MM.1S (cell line): ENCODE data around the gene PDPN.

Source experiments
- DNase-seq: peaks from one replicate; pipeline ENCODE4 v3.0.0-alpha.2; 2015
- H2AFZ ChIP-seq: fragments of 300-600 bp; sonication (generic); 2 replicates; pipeline ENCODE4 v1.6.0; 2016; ENCODE audit warnings: antibody characterized with exemption, low read length
- H3F3A ChIP-seq: fragments of 300-600 bp; sonication (generic); 2 replicates; pipeline ENCODE4 v1.6.1; 2016; ENCODE audit warnings: mild to moderate bottlenecking, antibody characterized with exemption, low read length, moderate library complexity, mixed read lengths; ENCODE audit not compliant: insufficient read depth
- H3K27ac ChIP-seq: fragments of 300-600 bp; sonication (generic); 2 replicates; pipeline ENCODE4 v1.5.1; 2016; ENCODE audit warnings: mild to moderate bottlenecking, low read length
- H3K27me3 ChIP-seq: fragments of 300-600 bp; sonication (generic); replicated peaks from 2 replicates; pipeline ENCODE4 v1.6.0; 2016; ENCODE audit warnings: low read length; ENCODE audit not compliant: insufficient read depth
- H3K36me3 ChIP-seq: fragments of 300-600 bp; sonication (generic); replicated peaks from 2 replicates; pipeline ENCODE4 v1.6.1; 2016; ENCODE audit warnings: mild to moderate bottlenecking, low read length, mixed read lengths; ENCODE audit not compliant: insufficient read depth
- H3K4me1 ChIP-seq: fragments of 300-600 bp; sonication (generic); 2 replicates; pipeline ENCODE4 v1.6.1; 2016; ENCODE audit warnings: low read length, mixed read lengths
- H3K4me2 ChIP-seq: fragments of 300-600 bp; sonication (generic); 2 replicates; pipeline ENCODE4 v1.6.0; 2016; ENCODE audit warnings: low read depth, low read length
- H3K4me3 ChIP-seq: fragments of 300-600 bp; sonication (generic); 2 replicates; pipeline ENCODE4 v1.5.1; 2016; ENCODE audit warnings: low read length, mixed read lengths
- H3K79me2 ChIP-seq: fragments of 300-600 bp; sonication (generic); 2 replicates; pipeline ENCODE4 v1.6.1; 2016; ENCODE audit warnings: mixed run types, low read length, mixed read lengths
- H3K9ac ChIP-seq: fragments of 300-600 bp; sonication (generic); 2 replicates; pipeline ENCODE4 v1.6.1; 2016; ENCODE audit warnings: low read length, mixed read lengths
- H3K9me2 ChIP-seq: fragments of 300-600 bp; sonication (generic); replicated peaks from 2 replicates; pipeline ENCODE4 v1.6.1; 2016; ENCODE audit warnings: mild to moderate bottlenecking, low read length, mixed read lengths; ENCODE audit not compliant: insufficient read depth
- H3K9me3 ChIP-seq: fragments of 300-600 bp; sonication (generic); replicated peaks from 2 replicates; pipeline ENCODE4 v1.6.1; 2016; ENCODE audit warnings: mild to moderate bottlenecking, low read length, mixed read lengths; ENCODE audit not compliant: insufficient read depth
- H4K20me1 ChIP-seq: fragments of 300-600 bp; sonication (generic); 2 replicates; pipeline ENCODE4 v1.6.1; 2016; ENCODE audit warnings: mild to moderate bottlenecking, low read length, moderate library complexity, mixed read lengths; ENCODE audit not compliant: insufficient read depth
- EZH2 ChIP-seq: fragments of 300-600 bp; sonication (generic); optimal IDR thresholded peaks from 2 replicates; pipeline ENCODE3; 2017; ENCODE audit warnings: low read depth, mild to moderate bottlenecking, antibody characterized with exemption, low read length, mixed read lengths
- EZH2phosphoT487 ChIP-seq: fragments of 300-600 bp; sonication (generic); IDR thresholded peaks from 2 replicates; pipeline ENCODE4 v1.6.1; 2018; ENCODE audit warnings: antibody characterized with exemption, low read length
- TF ChIP-seq, protein P1 (sequence below): fragments of 300-600 bp; sonication (generic); IDR thresholded peaks from 2 replicates; pipeline ENCODE4 v1.5.1; 2016; ENCODE audit warnings: antibody characterized with exemption, low read length, mixed read lengths

Gene PDPN

DNA sequence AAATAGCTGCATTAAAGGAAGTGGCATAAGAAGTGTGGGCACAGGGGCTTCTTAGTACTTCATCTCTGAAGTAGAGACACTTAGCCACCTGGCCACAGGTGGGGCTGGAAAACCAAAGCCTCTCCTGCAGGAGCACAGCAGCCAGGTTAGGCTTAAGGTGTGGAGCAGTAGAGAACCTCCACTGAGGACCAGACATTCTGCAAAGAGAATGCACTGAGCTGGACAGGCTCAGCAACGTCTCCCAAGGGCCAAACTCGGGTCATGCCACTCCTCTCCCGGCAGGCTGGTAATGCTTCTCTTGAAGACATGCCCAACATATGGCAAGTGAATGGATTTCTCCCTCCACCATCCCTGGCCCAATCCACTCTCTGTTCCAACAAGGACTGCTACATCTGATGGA, 36.8 kb upstream of the PDPN start:
- Histone ChIP-seq H3K9me2 (no peaks in the 10 kb centered on the region), H4K20me1 (no peaks in the 10 kb centered on the region), H3K36me3 (no peaks in the 10 kb centered on the region), H3F3A (no peaks in the 10 kb centered on the region), H2AFZ (no peak overlapping the region), H3K4me2 (no peak overlapping the region), H3K79me2 (no peaks in the 10 kb centered on the region), H3K27ac (no peak overlapping the region), H3K9me3 (no peaks in the 10 kb centered on the region), H3K27me3 (no peaks in the 10 kb centered on the region), H3K4me3 (no peak overlapping the region), H3K9ac (no peak overlapping the region), H3K4me1 (no peaks in the 10 kb centered on the region)
- DNase-seq, result no peak
- TF ChIP-seq, protein P1, sequence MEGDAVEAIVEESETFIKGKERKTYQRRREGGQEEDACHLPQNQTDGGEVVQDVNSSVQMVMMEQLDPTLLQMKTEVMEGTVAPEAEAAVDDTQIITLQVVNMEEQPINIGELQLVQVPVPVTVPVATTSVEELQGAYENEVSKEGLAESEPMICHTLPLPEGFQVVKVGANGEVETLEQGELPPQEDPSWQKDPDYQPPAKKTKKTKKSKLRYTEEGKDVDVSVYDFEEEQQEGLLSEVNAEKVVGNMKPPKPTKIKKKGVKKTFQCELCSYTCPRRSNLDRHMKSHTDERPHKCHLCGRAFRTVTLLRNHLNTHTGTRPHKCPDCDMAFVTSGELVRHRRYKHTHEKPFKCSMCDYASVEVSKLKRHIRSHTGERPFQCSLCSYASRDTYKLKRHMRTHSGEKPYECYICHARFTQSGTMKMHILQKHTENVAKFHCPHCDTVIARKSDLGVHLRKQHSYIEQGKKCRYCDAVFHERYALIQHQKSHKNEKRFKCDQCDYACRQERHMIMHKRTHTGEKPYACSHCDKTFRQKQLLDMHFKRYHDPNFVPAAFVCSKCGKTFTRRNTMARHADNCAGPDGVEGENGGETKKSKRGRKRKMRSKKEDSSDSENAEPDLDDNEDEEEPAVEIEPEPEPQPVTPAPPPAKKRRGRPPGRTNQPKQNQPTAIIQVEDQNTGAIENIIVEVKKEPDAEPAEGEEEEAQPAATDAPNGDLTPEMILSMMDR, result no peak
- no peak for TF ChIP-seq EZH2
- no peak for TF ChIP-seq EZH2phosphoT487

DNA sequence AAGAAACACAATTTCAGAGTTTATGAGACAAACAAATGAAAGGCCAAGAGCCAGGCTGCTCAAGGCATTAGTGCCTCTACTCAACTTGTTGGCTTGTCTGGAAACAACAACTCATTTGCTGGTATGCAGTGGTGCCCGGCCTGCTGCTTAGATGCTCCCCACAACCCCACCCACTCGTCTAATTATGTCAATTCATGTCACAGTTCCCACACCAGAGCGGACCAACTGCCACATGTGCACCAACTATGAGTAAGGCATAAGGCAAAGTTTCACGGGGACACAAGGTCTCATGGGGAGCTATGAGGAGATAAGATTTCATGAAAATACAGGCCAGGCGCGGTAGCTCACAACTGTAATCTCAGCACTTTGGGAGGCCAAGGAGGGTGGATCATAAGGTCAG, 35.4 kb upstream of the PDPN start:
- TF ChIP-seq EZH2phosphoT487 (no peak), EZH2 (no peak)
- TF ChIP-seq, protein P1, result no peak
- Histone ChIP-seq H2AFZ (no peak overlapping the region), H4K20me1 (no peaks in the 10 kb centered on the region), H3K9me2 (no peaks in the 10 kb centered on the region), H3K79me2 (no peaks in the 10 kb centered on the region), H3K4me2 (no peak overlapping the region), H3K27me3 (no peaks in the 10 kb centered on the region), H3K36me3 (no peaks in the 10 kb centered on the region), H3K27ac (no peak overlapping the region), H3K9ac (no peak overlapping the region), H3K9me3 (no peaks in the 10 kb centered on the region), H3K4me3 (no peak overlapping the region), H3K4me1 (no peaks in the 10 kb centered on the region), H3F3A (no peaks in the 10 kb centered on the region)
- no peak for DNase-seq

DNA sequence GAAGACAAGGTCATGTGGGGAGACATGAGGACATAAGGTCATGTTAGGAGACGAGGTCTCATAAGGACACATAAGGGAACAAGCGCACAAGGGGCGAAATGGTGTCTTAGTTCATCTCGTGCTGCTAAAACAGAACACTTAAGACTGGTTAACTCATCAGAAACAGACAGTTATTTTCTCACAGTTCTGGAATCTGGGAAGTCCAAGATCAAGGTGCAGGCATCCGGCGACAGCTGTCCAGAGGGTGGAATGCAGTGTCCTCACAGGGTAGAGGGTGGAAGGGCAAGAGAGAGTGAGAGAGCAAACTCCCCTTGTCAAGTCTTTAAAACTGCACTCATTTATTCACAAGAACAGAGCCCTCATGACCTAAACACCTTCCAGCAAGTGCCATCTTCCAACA, 34.6 kb upstream of the PDPN start:
- H3K36me3 ChIP-seq, result no peaks in the 10 kb centered on the region
- no peaks in the 10 kb centered on the region for H3K9me3 ChIP-seq
- TF ChIP-seq EZH2phosphoT487 (no peak), EZH2 (no peak)
- TF ChIP-seq, protein P1, result no peak
- no peak overlapping the region for H3K9ac ChIP-seq
- no peaks in the 10 kb centered on the region for H3F3A ChIP-seq
- H3K9me2 ChIP-seq, result no peaks in the 10 kb centered on the region
- no peaks in the 10 kb centered on the region for H4K20me1 ChIP-seq
- no peak for DNase-seq
- no peaks in the 10 kb centered on the region for H3K4me1 ChIP-seq
- H3K27ac ChIP-seq, result no peak overlapping the region
- H3K79me2 ChIP-seq, result no peaks in the 10 kb centered on the region
- no peak overlapping the region for H2AFZ ChIP-seq
- no peak overlapping the region for H3K4me2 ChIP-seq
- no peak overlapping the region for H3K4me3 ChIP-seq
- H3K27me3 ChIP-seq, result no peaks in the 10 kb centered on the region
